Transverse colon (tissue), 4 donors: ENCODE data around the gene JPH3. TPM values are rescaled to one million over a fixed set of nuclear protein-coding genes. Genes with fewer than 3 reads are reported as not detected.

Experiments used
- DNase-seq: peaks from one replicate; pipeline ENCODE4 v3.0.0-alpha.2; 2019
- H3K27ac ChIP-seq, 4 donors: fragments of 200-600 bp; sonication (generic); 2 replicates each; pipeline ENCODE4 v1.5.1; 2016 to 2018; ENCODE audit warnings: inconsistent platforms in 4 of 4
- H3K27me3 ChIP-seq: fragments of 200-600 bp; sonication (generic); 2 replicates; pipeline ENCODE4 v1.5.1; 2017; ENCODE audit warnings: inconsistent platforms
- H3K36me3 ChIP-seq, 4 donors: fragments of 200-600 bp; sonication (generic); 2 replicates each; pipeline ENCODE4 v1.5.1; 2017 to 2019; ENCODE audit warnings: inconsistent platforms in 4 of 4
- H3K4me1 ChIP-seq, 4 donors: fragments of 200-600 bp; sonication (generic); 2 replicates each; pipeline ENCODE4 v1.5.1; 2017 to 2020; ENCODE audit warnings: inconsistent platforms in 4 of 4
- H3K4me3 ChIP-seq, 4 donors: fragments of 200-600 bp; sonication (generic); 1 replicate in 1 of 4; 2 replicates in 3 of 4; pipeline versions ENCODE4 v1.5.1 to v1.6.1; 2017 to 2019; ENCODE audit warnings: inconsistent platforms in 4 of 4
- H3K9me3 ChIP-seq, 2 donors: fragments of 200-600 bp; sonication (generic); 2 replicates each; pipeline ENCODE4 v1.5.1; 2017 to 2019; ENCODE audit warnings: inconsistent platforms in 2 of 2
- CTCF ChIP-seq, 5 experiments: fragments of 200-600 bp in 3 of 5; fragments of 450-650 bp in 2 of 5; sonication (generic) in 3 of 5; IDR thresholded peaks; 1 replicate in 2 of 5; 2 replicates in 3 of 5; pipeline ENCODE4 v1.5.1; 2016 to 2017; ENCODE audit warnings: antibody characterized with exemption in 5 of 5, inconsistent platforms in 3 of 5, mild to moderate bottlenecking in 2 of 5, moderate library complexity in 1 of 5
- EP300 ChIP-seq: sonication (generic); formaldehyde crosslinking; IDR thresholded peaks from one replicate; pipeline ENCODE4 v1.6.1; 2017; ENCODE audit warnings: antibody characterized with exemption, low read depth
- POLR2A ChIP-seq: fragments of 450-650 bp; IDR thresholded peaks from one replicate; pipeline ENCODE4 v1.6.1; 2016; ENCODE audit warnings: antibody characterized with exemption, mild to moderate bottlenecking, moderate library complexity
- POLR2AphosphoS5 ChIP-seq, 3 donors: sonication (generic); formaldehyde crosslinking; IDR thresholded peaks; one replicate each; pipeline ENCODE4 v1.6.1; 2016; ENCODE audit warnings: antibody characterized with exemption in 3 of 3
- WGBS, 2 donors: methylation state at CpG; one replicate each; pipeline ENCODE4 v1.1.5; 2018; ENCODE audit warnings: low coverage in 1 of 2; 5-methylcytosine and 5-hydroxymethylcytosine counted together
- in situ Hi-C, 4 donors: fragments of 200-750 bp; cut with MboI; loops; one replicate each; pipeline versions ENCODE4 v1.15.0 to v1.15.1; 2017; ENCODE audit warnings: low sequenced_read_pairs in 3 of 4, low pct_ligation_motif_present in 1 of 4, low pct_unique_long_range_greater_than_20kb in 1 of 4
- intact Hi-C: fragments of 100-400 bp; cut with DNase I; formaldehyde crosslinking; loops from one replicate; pipeline ENCODE4 v1.15.1; 2023; ENCODE audit warnings: low total_unique reads
- total RNA-seq, 4 donors: library from RNA; depleted of rRNA; stranded (reverse); fragments of >200 nt; gene quantifications; one replicate each; pipeline ENCODE4 v1.1.0, GENCODE V29; 2016

The JPH3 gene
- total RNA-seq, 4 donors from 2014 or later: 0.32 to 5.2 (median 0.41) TPM; not detected in 1

GRCh38 chr16:87636050-87636684 is 33.9 kb downstream of the JPH3 start:
- peaks cover 32% of the 10 kb centered on the region for H3K27me3 ChIP-seq
- DNase-seq: peak; percentile 84
- peaks cover 2 to 3% of the 10 kb centered on the region in 2 donors for H3K9me3 ChIP-seq
- H3K27ac ChIP-seq: no peak overlapping the region
- intact Hi-C loops: no loop called here
- H3K4me1 ChIP-seq: peaks cover 8 to 18% (median 12%) of the 10 kb centered on the region in 4 donors
- 10% methylated on average over 30 of the region's 31 CpGs; no CpG with 5 or more reads in 1 of the 2 donors for WGBS, 2 donors
- peak overlapping the region in 2 of 4 donors; percentile 13 to 20 for H3K4me3 ChIP-seq
- peak; percentile 39 to 63 (median 60) for TF ChIP-seq CTCF (IDR thresholded peaks at IDR 0.05)
- TF ChIP-seq EP300: no peak
- no peak for TF ChIP-seq POLR2AphosphoS5 (IDR thresholded peaks at IDR 0.05)
- TF ChIP-seq POLR2A: no peak
- no peaks in the 10 kb centered on the region for H3K36me3 ChIP-seq
- in situ Hi-C loops: loop anchor here in 3 of 4 donors (10.0 to 25.0 kb wide), 4 partner anchors 221 to 324 kb away; partner anchors contain the start of genes C16orf95 (in 1 of the 3) and MAP1LC3B (in 1 of the 3)

- no peak for DNase-seq
- Histone ChIP-seq H3K27ac (no peak overlapping the region), H3K27me3 (peaks cover 34% of the 10 kb centered on the region), H3K4me3 (no peak overlapping the region), H3K9me3 (no peaks in the 10 kb centered on the region), H3K36me3 (no peaks in the 10 kb centered on the region), H3K4me1 (peaks cover 8 to 18% (median 12%) of the 10 kb centered on the region in 4 donors)
- in situ Hi-C loops: loop anchor here in 3 of 4 donors (10.0 to 25.0 kb wide), 4 partner anchors 222 to 324 kb away; partner anchors contain the start of genes C16orf95 (in 1 of the 3) and MAP1LC3B (in 1 of the 3)
- intact Hi-C loops: no loop called here
- 75 to 82% methylated on average over 2 to 22 of the region's 22 CpGs for WGBS, 2 donors
- TF ChIP-seq POLR2A (no peak), POLR2AphosphoS5 (IDR thresholded peaks at IDR 0.05) (no peak), EP300 (no peak), CTCF (IDR thresholded peaks at IDR 0.05) (no peak)
Observed at GRCh38 chr16:87636741-87637140, 34.4 kb downstream of the JPH3 start.

GRCh38 chr16:87637357-87637756 is 35.0 kb downstream of the JPH3 start:
- in situ Hi-C loops: loop anchor here in 3 of 4 donors (10.0 to 25.0 kb wide), 4 partner anchors 223 to 325 kb away; partner anchors contain the start of genes C16orf95 (in 1 of the 3) and MAP1LC3B (in 1 of the 3)
- no peaks in the 10 kb centered on the region for H3K36me3 ChIP-seq
- H3K9me3 ChIP-seq: no peaks in the 10 kb centered on the region
- intact Hi-C loops: no loop called here
- peaks cover 28% of the 10 kb centered on the region for H3K27me3 ChIP-seq
- WGBS, 2 donors: 87% methylated on average over 13 of the region's 13 CpGs; no CpG with 5 or more reads in 1 of the 2 donors
- DNase-seq: no peak
- peaks cover 8 to 18% (median 12%) of the 10 kb centered on the region in 4 donors for H3K4me1 ChIP-seq
- H3K4me3 ChIP-seq: no peak overlapping the region
- no peak overlapping the region for H3K27ac ChIP-seq
- TF ChIP-seq POLR2AphosphoS5 (IDR thresholded peaks at IDR 0.05) (no peak), CTCF (IDR thresholded peaks at IDR 0.05) (no peak), EP300 (no peak), POLR2A (no peak)

GRCh38 chr16:87638736-87639135 is 36.4 kb downstream of the JPH3 start:
- Histone ChIP-seq H3K4me3 (no peak overlapping the region), H3K9me3 (no peaks in the 10 kb centered on the region), H3K27me3 (peaks cover 25% of the 10 kb centered on the region), H3K4me1 (peaks cover 8 to 18% (median 12%) of the 10 kb centered on the region in 4 donors), H3K27ac (no peak overlapping the region), H3K36me3 (no peaks in the 10 kb centered on the region)
- WGBS, 2 donors: 82% methylated on average over 9 of the region's 10 CpGs; no CpG with 5 or more reads in 1 of the 2 donors
- no peak for DNase-seq
- in situ Hi-C loops (loop anchor here in 3 of 4 donors (10.0 to 25.0 kb wide), 4 partner anchors 224 to 326 kb away; partner anchors contain the start of genes C16orf95 (in 1 of the 3) and MAP1LC3B (in 1 of the 3)), intact Hi-C loops (no loop called here)
- no peak for TF ChIP-seq POLR2A
- no peak for TF ChIP-seq POLR2AphosphoS5 (IDR thresholded peaks at IDR 0.05)
- no peak for TF ChIP-seq CTCF (IDR thresholded peaks at IDR 0.05)
- TF ChIP-seq EP300: no peak
